Sciatic nerve (tissue), 2 donors: ENCODE measurements around the gene CPN2. TPM values are rescaled to one million over a fixed set of nuclear protein-coding genes. Genes with fewer than 3 reads are reported as not detected.

ENCODE experiments used
- ATAC-seq: fragments of 200-7000 bp; cut with Tn5 transposase; one replicate; pipeline ENCODE4 v1.9.1; 2020; ENCODE audit warnings: mild to moderate bottlenecking, moderate library complexity
- DNase-seq: peaks from one replicate; pipeline ENCODE4 v3.0.0-alpha.2; 2020; ENCODE audit warnings: low spot score
- intact Hi-C: fragments of 100-400 bp; cut with DNase I; formaldehyde crosslinking; loops from one replicate; pipeline ENCODE4 v1.14.2; 2022
- total RNA-seq: library from RNA; stranded (reverse); fragmentation: NEBNext Ultra II Directional; extraction: Animal tissue kit (Norgen Biotek cat#: 25700); gene quantifications from one replicate; pipeline ENCODE4 v1.2.1, GENCODE V29; 2021
- donor health status: DM: no; HTN: no; CAD: no.
- donor health status: DM: no; HTN: no; CAD: no.

Gene CPN2
- total RNA-seq, 1 donor from 2014 or later = not detected

- DNase-seq = no peak
- intact Hi-C loops = no loop called here
Measured at GRCh38 chr3:194306771-194307640, 44.1 kb downstream of the CPN2 start.

GRCh38 chr3:194306109-194306686 lies 44.9 kb downstream of the CPN2 start:
- intact Hi-C loops = no loop called here
- ATAC-seq (no peak), DNase-seq (no peak)

More at GRCh38 chr3:194306771-194307640, 44.1 kb downstream of the CPN2 start:
- ATAC-seq = no peak

- ATAC-seq = no peak
- no peak for DNase-seq
- intact Hi-C loops = no loop called here
Measured at GRCh38 chr3:194305356-194306108, 45.6 kb downstream of the CPN2 start.

- intact Hi-C loops = no loop called here
- DNase-seq (no peak), ATAC-seq (no peak)
Measured at GRCh38 chr3:194304186-194304917, 46.8 kb downstream of the CPN2 start.

- intact Hi-C loops = no loop called here
Measured at GRCh38 chr3:194303749-194304148, 47.4 kb downstream of the CPN2 start.

GRCh38 chr3:194301730-194302129 lies 49.4 kb downstream of the CPN2 start:
- DNase-seq (no peak), ATAC-seq (no peak)
- intact Hi-C loops = no loop called here

More at GRCh38 chr3:194303749-194304148, 47.4 kb downstream of the CPN2 start:
- no peak for ATAC-seq
- DNase-seq = no peak

- ATAC-seq = no peak
- intact Hi-C loops = no loop called here
- DNase-seq = no peak
Measured at GRCh38 chr3:194300936-194301335, 50.2 kb downstream of the CPN2 start.

- intact Hi-C loops = no loop called here
- ATAC-seq (peak; percentile 93), DNase-seq (peak; percentile 89)
Measured at GRCh38 chr3:194300382-194300758, 50.8 kb downstream of the CPN2 start.

GRCh38 chr3:194298331-194299227 lies 52.5 kb downstream of the CPN2 start:
- ATAC-seq = no peak
- no peak for DNase-seq
- intact Hi-C loops = no loop called here

- DNase-seq (no peak), ATAC-seq (peak; percentile 63)
- intact Hi-C loops = no loop called here
Measured at GRCh38 chr3:194296454-194297263, 54.5 kb downstream of the CPN2 start.

GRCh38 chr3:194294895-194295214 lies 56.3 kb downstream of the CPN2 start:
- no peak for ATAC-seq
- DNase-seq = no peak
- intact Hi-C loops = no loop called here

GRCh38 chr3:194294199-194294894 lies 56.8 kb downstream of the CPN2 start:
- intact Hi-C loops = no loop called here
- ATAC-seq (no peak), DNase-seq (peak; percentile 54)

- intact Hi-C loops = no loop called here
- no peak for DNase-seq
- no peak for ATAC-seq
Measured at GRCh38 chr3:194293546-194294198, 57.5 kb downstream of the CPN2 start.

GRCh38 chr3:194292331-194292730 lies 58.8 kb downstream of the CPN2 start:
- no peak for DNase-seq
- intact Hi-C loops = no loop called here

More at GRCh38 chr3:194292331-194292730, 58.8 kb downstream of the CPN2 start:
- no peak for ATAC-seq
